GM18873 (cell line): ENCODE results near the gene SPARCL1.

Source experiments
- ATAC-seq: cut with Tn5 transposase; IDR thresholded peaks from one replicate; pipeline ENCODE4 v1.9.1; 2021; ENCODE audit warnings: mild to moderate bottlenecking, moderate library complexity, moderate number of reproducible peaks; ENCODE audit not compliant: unreplicated experiment, low FRiP score

Gene SPARCL1

DNA sequence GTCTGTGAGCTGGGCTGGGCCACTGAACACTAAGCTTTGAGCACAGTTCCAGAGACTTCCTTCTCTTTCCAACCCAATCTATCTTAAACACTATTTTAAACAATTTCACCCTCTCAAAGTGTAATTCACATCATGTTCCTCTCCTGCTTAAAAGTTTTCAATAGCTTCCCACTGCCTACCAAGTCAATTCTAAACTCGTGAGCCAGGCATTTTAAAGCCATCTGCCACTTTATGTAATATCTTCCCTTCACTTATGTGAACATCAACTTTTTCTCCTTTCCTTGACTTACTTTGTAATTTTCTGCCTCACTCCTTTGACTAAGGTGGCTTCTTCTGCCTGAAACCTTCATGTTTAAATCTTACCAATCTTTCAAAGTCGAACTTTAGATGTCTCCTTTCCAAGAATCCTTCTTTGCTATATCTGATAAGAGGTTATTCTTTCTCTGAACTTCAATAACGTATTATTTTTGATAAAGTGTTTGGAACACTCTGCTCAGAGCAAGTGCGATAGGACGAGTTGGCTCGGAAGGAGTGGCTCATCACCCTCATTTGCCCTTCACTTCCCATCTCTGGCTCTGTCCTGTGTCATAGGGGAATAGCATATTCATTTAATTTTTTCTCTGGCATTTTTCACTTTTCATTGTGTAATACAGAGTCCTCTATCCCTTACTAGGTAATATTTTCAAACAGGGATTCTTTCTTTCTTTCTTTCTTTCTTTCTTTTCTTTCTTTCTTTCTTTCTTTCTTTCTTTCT lies 13.0 kb upstream of the SPARCL1 start:
- no peak for ATAC-seq

DNA sequence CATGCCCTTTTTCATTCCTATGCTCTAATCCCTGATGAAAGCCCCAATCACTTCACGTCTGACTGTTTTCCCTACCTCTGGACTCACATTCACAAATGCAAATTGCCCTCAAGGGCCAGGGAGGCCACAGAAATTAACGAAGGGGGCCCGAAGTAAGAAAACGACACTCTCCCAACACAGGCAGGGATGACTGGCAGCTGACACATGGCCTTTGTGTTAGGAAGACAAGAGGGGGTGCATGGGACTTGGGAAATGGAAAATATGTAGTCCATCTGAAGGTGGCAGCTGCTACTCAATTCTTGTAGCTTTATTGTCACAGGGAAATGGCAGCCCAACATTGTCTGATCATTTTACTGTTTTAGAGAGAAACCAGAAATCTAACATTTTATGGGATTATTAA lies 12.3 kb upstream of the SPARCL1 start:
- ATAC-seq: no peak

- no peak for ATAC-seq
Observed at GRCh38 chr4:87540146-87541058, 11.2 kb upstream of the SPARCL1 start.

- ATAC-seq: peak; percentile 77
Observed at GRCh38 chr4:87532907-87533306, 3.7 kb upstream of the SPARCL1 start.

- ATAC-seq: no peak
Observed at GRCh38 chr4:87532109-87532508, 2.9 kb upstream of the SPARCL1 start.

DNA sequence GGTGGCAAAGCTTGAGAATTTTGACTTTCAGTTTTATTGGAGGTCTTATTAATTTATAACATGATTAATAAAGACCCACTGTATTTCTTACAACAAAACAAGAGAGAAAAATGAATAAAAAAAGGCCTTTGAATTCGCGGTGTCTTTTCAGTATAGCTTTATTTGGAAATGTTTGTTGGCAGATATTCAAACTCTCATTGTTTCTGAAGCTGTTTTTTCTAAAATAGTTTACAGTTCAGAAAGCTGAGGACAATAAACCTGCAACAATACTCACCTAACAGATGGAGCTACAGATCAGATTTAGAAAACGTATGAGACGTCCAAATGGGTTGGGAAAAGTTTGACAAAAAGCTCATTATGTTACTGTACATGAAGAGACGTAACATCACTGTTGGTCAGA lies 2.4 kb upstream of the SPARCL1 start:
- no peak for ATAC-seq

DNA sequence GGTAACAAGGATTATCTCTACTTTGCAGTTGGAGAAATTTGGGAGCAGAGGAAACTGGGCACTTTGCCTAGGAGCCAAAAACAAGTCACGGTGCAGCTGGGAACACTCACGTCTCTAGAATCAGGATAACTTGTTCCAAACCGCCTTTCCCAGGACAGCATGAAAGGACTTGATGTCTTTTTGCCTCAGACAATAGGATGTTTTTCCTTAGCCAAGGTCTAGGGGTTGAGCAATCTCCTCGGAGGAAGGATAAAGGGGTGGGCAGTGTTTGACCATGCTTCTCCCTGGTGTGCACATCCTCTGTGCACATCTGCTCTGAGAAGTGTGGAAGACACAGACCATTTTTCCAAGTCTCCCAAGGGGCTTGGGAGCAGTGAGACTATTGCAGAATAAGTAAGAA lies 1.7 kb upstream of the SPARCL1 start:
- ATAC-seq: no peak

- ATAC-seq: no peak
Observed at GRCh38 chr4:87530229-87530628, 1.1 kb upstream of the SPARCL1 start.

GRCh38 chr4:87527431-87528220 lies 1.6 kb downstream of the SPARCL1 start:
- no peak for ATAC-seq

DNA sequence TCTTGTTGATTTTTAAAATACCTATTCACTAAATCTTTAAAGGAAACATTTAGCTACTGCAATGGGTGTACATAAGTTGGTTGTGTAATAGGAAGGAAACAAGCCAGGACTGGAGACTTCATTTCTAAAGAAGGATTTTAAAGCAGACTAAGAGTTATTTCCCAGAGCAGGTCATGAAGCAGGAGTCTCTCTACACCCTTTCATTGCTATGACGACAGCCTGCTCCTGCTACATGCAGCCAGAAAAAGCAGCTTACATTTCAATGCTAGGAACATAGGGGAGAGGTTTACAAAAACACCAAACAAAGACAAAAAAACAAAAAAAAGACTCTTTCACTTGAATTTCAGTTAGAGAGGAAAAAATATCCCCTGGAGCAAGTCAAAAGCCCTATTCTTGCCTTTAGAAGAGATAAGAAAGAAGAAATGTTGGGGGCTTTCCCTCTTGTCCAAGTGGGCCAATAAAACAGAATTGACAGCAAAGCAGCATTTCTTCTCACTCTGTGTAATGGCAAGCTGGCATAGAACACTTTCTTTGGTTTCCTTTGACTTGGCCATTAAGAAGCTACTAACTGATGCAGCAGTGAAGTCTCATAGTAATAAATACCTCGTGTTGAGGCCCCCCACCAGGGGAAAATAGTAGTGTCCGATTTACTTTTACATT lies 3.4 kb downstream of the SPARCL1 start:
- ATAC-seq: no peak

GRCh38 chr4:87524456-87524855 lies 4.7 kb downstream of the SPARCL1 start:
- ATAC-seq: no peak

DNA sequence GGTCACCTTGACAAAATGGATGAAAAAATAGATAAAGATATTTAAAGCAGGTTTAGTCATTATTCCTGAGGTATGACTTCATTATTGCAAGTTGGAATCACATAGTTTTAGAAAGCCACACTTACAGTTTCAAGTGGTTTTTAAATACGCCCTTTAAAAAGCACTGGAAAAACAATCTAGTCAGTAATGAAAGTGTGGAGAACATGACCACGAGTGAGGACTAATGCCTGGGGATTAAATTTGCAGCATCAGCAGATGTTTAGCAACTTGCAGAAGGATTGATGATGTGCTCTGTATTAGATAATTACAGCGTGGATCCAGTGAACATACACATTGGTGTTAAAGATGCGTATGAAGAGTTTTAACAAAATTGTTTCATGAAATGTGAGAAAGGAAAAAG lies 5.9 kb downstream of the SPARCL1 start:
- ATAC-seq: no peak

DNA sequence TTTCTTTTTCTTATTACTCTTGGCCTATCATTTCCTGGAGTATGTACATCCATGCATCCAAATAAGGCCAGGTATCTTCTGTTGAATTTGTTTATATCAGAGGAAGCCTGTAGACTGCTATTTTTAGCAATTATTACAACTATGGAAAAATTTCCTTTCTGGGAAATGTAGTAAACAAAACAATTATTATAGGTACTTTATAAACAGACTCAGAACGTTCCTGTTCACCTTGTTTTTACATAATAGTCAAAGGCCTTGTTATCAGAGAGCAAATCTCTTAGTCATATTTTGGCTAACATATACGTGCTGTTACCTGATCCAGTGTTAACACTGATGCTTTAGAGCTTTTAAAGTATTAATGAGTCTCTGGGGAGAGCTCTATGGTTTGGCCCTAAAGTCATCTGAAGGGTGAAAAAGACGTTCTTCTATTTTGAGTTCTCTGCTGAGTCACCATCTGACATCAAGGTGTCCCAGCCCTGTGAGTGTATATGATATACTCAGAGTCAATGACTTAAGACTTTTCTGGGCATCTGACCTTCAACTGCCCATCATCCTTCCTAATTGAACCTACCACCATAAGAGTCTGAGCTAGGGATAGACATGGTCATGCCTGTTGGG lies 7.3 kb downstream of the SPARCL1 start:
- ATAC-seq: no peak

DNA sequence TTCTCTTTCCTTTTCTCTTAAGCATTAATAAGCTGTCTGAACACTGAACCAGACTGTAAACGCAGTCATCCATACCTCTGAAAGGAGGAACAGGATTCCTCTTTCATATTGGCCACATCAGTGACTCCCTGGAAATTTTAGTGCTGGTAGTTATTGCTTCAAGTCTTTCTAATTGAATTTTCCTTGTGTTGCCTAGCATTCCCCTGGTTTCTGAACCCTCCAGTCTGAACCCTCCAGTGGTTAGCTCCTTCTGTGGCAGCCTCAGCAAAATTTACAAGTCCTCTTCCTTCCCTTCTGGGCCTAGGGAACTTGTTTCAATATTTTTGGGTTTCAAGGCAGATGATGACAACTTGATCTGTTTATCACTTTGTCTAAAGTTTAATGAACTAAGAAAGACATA lies 7.9 kb downstream of the SPARCL1 start:
- no peak for ATAC-seq

GRCh38 chr4:87517621-87518020 lies 11.6 kb downstream of the SPARCL1 start:
- no peak for ATAC-seq

- no peak for ATAC-seq
Observed at GRCh38 chr4:87516683-87517082, 12.5 kb downstream of the SPARCL1 start.

- no peak for ATAC-seq
Observed at GRCh38 chr4:87512400-87512799, 16.8 kb downstream of the SPARCL1 start.

DNA sequence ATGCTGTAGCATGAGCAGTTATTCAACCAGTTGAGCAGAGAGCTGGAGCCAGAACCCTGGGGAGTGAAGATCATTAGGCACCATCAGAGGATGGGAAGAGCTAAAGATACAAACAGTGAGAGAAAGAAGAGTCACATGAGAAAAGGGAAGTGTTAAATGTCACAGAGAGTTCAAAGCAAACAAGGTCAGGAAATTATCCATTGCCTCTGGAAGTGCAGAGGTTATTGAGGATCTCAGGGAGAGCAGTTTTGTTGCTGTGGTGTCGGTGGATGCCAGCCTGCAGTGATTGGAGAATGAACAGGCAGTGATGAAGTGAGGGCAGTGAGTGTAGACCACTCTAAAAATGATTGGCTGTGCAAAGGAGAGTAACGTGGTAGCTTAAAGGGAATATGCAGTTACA lies 17.7 kb downstream of the SPARCL1 start:
- ATAC-seq: no peak

GRCh38 chr4:87510747-87511146 lies 18.4 kb downstream of the SPARCL1 start:
- ATAC-seq: no peak
